Immature natural killer cell (primary cell): ENCODE results near the gene GPER1. TPM values are rescaled to one million over a fixed set of nuclear protein-coding genes. Genes with fewer than 3 reads are reported as not detected.

Source experiments
- DNase-seq, 3 donors: peaks; one replicate each; pipeline ENCODE4 v3.0.0; 2022; ENCODE audit warnings: mixed read lengths in 1 of 3
- H3K27ac Mint-ChIP-seq, 6 donors: one replicate each; pipeline ENCODE4 v1.8.0; 2020; ENCODE audit warnings: mixed read lengths in 6 of 6, mild to moderate bottlenecking in 5 of 6, inconsistent platforms in 4 of 6, moderate library complexity in 3 of 6
- H3K27me3 Mint-ChIP-seq, 3 donors: one replicate each; pipeline ENCODE4 v1.8.0; 2020 to 2021; ENCODE audit warnings: low read depth in 3 of 3, mild to moderate bottlenecking in 3 of 3, mixed read lengths in 3 of 3, moderate library complexity in 3 of 3, inconsistent platforms in 1 of 3
- H3K36me3 Mint-ChIP-seq, 3 donors: one replicate each; pipeline ENCODE4 v1.8.0; 2020; ENCODE audit warnings: mixed read lengths in 3 of 3, inconsistent platforms in 2 of 3, mild to moderate bottlenecking in 2 of 3
- H3K4me1 Mint-ChIP-seq, 2 donors: one replicate each; pipeline ENCODE4 v1.8.0; 2020; ENCODE audit warnings: inconsistent platforms in 2 of 2, mild to moderate bottlenecking in 2 of 2, mixed read lengths in 2 of 2, moderate library complexity in 1 of 2
- H3K4me3 Mint-ChIP-seq, 5 donors: one replicate each; pipeline ENCODE4 v1.8.0; 2020; ENCODE audit warnings: mild to moderate bottlenecking in 5 of 5, mixed read lengths in 5 of 5, inconsistent platforms in 3 of 5, moderate library complexity in 3 of 5
- H3K9me3 Mint-ChIP-seq, 6 donors: one replicate each; pipeline ENCODE4 v1.8.0; 2020; ENCODE audit warnings: mild to moderate bottlenecking in 6 of 6, mixed read lengths in 6 of 6, inconsistent platforms in 4 of 6, moderate library complexity in 3 of 6
- polyA plus RNA-seq, 3 donors: library from polyadenylated mRNA; unstranded; fragments of 300-500 nt; fragmentation: Illumina TruSeq; gene quantifications; one replicate each; pipeline ENCODE4 v1.2.3, GENCODE V29; 2021

The GPER1 gene
- polyA plus RNA-seq, 3 donors from 2014 or later, result 0.14 to 0.31 TPM; not detected in 1

DNA sequence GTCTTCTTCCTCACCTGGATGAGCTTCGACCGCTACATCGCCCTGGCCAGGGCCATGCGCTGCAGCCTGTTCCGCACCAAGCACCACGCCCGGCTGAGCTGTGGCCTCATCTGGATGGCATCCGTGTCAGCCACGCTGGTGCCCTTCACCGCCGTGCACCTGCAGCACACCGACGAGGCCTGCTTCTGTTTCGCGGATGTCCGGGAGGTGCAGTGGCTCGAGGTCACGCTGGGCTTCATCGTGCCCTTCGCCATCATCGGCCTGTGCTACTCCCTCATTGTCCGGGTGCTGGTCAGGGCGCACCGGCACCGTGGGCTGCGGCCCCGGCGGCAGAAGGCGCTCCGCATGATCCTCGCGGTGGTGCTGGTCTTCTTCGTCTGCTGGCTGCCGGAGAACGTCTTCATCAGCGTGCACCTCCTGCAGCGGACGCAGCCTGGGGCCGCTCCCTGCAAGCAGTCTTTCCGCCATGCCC is 4.3 kb downstream of the GPER1 start:
- Mint-ChIP-seq H3K4me1 (peaks cover 3 to 5% of the 10 kb centered on the region in 2 donors), H3K27me3 (peaks cover 0 to 3% (median 0%) of the 10 kb centered on the region in 3 donors), H3K27ac (no peak overlapping the region)

DNA sequence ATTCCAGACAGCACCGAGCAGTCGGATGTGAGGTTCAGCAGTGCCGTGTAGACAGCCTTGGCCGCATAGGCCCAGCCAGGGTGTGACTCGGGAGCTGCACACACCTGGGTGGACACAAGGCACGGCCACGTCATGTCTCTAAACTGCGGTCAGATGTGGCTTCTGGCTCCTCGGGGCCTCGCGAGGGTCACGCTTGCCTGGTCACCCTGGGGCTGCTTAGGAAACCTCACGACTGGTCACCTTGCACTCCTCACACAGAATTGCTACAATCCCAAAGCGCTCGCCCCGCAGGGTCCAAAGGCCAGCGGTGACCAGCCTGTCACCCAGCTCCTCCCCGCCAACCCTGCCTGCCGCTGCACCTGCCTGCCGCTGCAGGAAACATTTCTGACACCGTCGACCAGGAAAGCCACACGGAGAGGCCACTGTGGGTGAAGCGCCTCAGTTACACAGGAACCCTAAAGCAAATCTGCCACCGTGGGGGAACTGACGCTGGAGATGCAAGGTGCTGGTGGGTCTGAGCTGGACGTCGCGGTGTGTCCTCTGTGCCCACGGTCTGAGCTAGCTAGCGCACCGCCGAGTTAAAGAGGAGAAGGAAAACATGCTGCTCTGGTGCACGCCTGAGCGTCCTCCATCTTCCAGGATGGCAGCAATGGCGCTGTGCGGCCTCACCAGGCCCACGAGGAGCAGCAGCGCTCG is 5.0 kb downstream of the GPER1 start:
- Mint-ChIP-seq H3K27ac (no peak overlapping the region), H3K4me3 (no peak overlapping the region), H3K27me3 (peaks cover 0 to 3% (median 0%) of the 10 kb centered on the region in 3 donors), H3K9me3 (no peaks in the 10 kb centered on the region), H3K36me3 (peaks cover under 1 to 5% (median 3%) of the 10 kb centered on the region in 3 donors), H3K4me1 (no peaks in the 10 kb centered on the region)
- DNase-seq, result no peak

More for the DNA sequence above, 4.3 kb downstream of the GPER1 start:
- DNase-seq, result no peak
- no peaks in the 10 kb centered on the region for H3K36me3 Mint-ChIP-seq
- no peak overlapping the region for H3K4me3 Mint-ChIP-seq
- H3K9me3 Mint-ChIP-seq, result no peaks in the 10 kb centered on the region

DNA sequence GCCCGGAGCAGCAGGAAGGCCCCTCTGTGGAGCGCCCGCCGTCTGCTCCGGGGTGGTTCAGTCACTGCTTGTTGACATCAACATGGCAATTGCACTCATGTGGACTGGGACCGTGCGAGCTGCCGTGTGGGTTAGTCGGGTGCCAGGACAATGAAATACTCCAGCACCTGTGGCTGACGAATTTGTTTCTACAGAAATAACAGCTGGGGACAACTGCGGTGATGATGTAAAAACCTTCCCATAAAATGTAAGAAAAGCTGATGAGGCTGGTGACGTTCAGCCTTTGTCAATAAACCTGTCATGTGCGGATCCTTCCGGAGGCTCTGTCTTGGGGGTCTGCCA is 5.6 kb downstream of the GPER1 start:
- no peak overlapping the region for H3K4me3 Mint-ChIP-seq
- H3K4me1 Mint-ChIP-seq, result no peaks in the 10 kb centered on the region
- no peak for DNase-seq
- H3K9me3 Mint-ChIP-seq, result no peaks in the 10 kb centered on the region
- H3K36me3 Mint-ChIP-seq, result peaks cover 4 to 9% (median 6%) of the 10 kb centered on the region in 3 donors
- peaks cover 0 to 3% (median 0%) of the 10 kb centered on the region in 3 donors for H3K27me3 Mint-ChIP-seq
- no peak overlapping the region for H3K27ac Mint-ChIP-seq

DNA sequence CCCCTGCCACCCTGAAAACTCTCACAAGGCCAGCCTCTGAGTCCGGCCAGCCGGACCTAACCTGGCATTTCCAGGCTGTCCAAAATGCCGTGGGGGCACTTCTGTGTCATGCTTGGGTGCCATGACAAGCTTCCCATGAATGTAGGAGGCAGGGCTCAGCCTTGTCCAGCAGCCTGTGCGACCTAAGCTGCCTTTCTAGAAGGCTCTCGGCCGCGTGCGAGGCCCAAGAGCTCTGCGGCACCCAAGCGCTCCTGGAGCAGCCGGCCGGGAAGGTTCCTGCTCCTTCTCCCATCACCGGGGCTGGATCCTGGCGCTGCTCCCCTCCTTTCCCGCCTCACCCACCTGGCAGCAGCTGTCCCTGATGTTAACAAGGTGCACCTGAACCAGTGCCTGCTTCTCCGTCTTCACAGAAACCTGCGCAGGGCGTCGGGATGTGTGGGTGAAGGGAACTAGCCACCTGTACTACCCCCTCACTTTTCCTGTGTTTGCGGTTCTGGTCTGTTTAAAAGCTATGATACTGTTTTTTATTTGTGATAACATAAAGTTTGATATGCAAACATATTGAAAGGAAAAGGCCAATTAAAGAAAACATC is 6.1 kb downstream of the GPER1 start:
- DNase-seq, result no peak
- Mint-ChIP-seq H3K9me3 (no peaks in the 10 kb centered on the region), H3K27me3 (peaks cover 0 to 3% (median 0%) of the 10 kb centered on the region in 3 donors), H3K4me1 (no peaks in the 10 kb centered on the region), H3K27ac (no peak overlapping the region), H3K4me3 (no peak overlapping the region), H3K36me3 (peaks cover 4 to 9% (median 6%) of the 10 kb centered on the region in 3 donors)

DNA sequence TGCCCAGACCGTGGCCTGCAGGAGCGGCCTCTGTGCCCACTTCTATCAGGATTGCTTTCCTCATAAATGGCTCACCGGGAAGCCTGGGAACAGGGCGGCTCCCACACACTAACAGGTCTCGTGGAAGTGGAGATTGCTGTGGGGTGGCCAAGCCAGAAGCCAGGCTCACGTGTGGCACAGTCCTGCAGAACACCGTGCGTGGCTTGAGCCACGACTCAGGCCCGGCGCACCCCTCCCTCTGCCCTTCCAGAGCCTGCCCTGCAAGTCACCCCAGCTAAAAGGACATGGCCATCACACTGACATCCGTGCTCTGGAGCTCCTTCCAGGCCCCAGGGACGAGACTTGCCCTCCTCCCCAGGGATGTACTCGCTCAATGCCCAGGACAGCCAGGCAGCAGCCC is 7.0 kb downstream of the GPER1 start:
- Mint-ChIP-seq H3K9me3 (no peaks in the 10 kb centered on the region), H3K4me1 (no peaks in the 10 kb centered on the region), H3K36me3 (peaks cover 4 to 9% (median 6%) of the 10 kb centered on the region in 3 donors), H3K27ac (no peak overlapping the region), H3K4me3 (no peak overlapping the region), H3K27me3 (peaks cover 0 to 3% (median 0%) of the 10 kb centered on the region in 3 donors)
- no peak for DNase-seq

DNA sequence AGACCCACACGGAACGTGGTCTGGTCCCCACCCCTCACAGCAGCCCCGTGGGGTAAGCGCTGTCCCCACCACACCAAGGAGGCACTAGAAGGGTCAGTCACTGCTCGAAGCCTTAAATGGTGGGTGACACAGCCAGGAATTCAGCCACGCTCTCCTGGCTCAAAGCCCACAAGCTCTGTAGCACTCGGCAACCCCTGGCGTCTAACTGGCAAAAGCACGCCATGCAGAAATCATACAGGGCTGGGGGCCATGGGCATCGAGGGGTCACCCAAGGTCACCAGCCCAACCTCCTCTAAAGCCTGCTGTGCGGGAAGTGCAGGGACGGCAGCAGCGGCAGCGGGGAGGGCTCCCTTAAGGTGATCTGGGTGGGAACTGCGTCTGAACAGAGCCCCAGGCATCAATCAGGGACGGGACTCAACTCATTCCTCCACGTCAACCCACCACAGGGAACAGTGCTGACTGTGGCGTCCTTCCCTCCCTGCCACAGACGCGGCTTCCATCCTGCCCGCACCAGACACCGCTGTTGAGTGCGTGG is 7.8 kb downstream of the GPER1 start:
- DNase-seq, result no peak
- H3K4me3 Mint-ChIP-seq, result no peak overlapping the region
- no peaks in the 10 kb centered on the region for H3K4me1 Mint-ChIP-seq
- H3K9me3 Mint-ChIP-seq, result no peaks in the 10 kb centered on the region
- H3K36me3 Mint-ChIP-seq, result peaks cover 4 to 9% (median 6%) of the 10 kb centered on the region in 3 donors
- H3K27me3 Mint-ChIP-seq, result peaks cover 0 to 3% (median 0%) of the 10 kb centered on the region in 3 donors
- H3K27ac Mint-ChIP-seq, result no peak overlapping the region

DNA sequence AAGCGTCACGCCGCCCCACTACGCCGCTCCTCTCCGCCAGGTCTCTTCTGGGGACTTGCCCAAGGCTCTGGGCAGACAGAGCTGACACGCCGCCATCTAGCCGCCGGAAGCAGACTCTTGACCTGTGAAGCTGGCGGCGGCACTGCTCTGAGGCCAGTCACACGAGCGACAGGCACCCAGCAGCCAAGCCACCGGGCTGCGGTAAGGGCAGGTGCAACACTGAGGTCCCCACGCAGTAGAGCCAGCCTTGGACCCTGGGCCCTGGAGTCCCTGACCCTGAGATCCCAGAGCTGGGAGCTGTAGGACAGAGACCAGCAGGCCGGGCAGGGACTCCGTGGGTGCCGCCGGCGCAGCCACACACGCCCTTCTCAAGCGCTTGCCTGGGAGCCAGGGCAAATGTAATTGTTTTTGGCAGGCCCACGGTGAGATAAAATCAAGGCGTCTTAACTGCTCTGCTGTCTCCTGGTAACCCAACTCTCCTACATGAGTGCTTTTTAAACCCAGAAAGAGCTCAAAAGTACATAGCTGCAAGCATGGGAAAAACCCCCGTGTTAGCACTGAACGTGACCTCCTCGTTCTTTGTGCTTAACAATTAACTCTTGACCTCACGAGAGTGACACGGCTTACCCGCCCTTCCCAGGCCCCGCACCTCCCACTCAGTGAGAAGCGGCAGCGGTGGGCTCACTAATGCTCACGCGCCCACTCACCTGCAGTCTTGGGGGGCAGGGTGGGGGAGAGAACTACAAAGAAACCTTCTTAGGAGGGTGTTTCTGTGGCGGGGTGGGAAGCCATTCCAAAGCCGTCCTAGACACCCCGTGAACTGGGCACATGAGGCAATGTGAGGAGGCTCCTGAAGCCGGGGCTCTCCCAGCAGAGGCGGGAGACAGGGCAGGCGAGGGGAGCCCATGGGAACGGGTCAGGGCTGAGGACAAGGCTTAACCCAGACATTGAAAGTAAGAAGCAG is 8.5 kb downstream of the GPER1 start:
- Mint-ChIP-seq H3K4me1 (no peaks in the 10 kb centered on the region), H3K27ac (no peak overlapping the region), H3K36me3 (peaks cover 4 to 9% (median 6%) of the 10 kb centered on the region in 3 donors), H3K4me3 (no peak overlapping the region), H3K27me3 (peaks cover 0 to 3% (median 0%) of the 10 kb centered on the region in 3 donors), H3K9me3 (no peaks in the 10 kb centered on the region)
- DNase-seq, result no peak

DNA sequence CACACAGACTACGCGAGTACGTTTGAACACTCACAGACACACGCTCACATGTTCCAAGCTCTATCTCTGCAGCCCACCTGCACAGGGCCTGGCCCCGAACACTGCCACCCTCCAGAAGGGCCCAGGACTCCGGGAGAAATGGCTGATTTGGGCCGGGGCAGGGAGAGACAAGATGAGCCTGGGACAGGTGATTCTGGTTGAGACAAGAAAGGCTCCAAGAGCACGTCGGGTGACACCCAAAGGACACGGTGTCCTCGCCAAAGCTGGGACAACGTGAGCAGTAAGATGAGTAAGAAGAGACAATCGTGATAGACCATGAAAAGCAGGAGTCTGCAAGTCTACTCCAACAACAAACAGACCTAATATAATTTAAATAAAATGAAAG is 9.2 kb downstream of the GPER1 start:
- H3K9me3 Mint-ChIP-seq, result no peaks in the 10 kb centered on the region
- no peaks in the 10 kb centered on the region for H3K4me1 Mint-ChIP-seq
- no peak overlapping the region for H3K4me3 Mint-ChIP-seq
- H3K27me3 Mint-ChIP-seq, result peaks cover 0 to 1% (median 0%) of the 10 kb centered on the region in 3 donors
- no peak overlapping the region for H3K27ac Mint-ChIP-seq
- DNase-seq, result no peak
- H3K36me3 Mint-ChIP-seq, result peaks cover 4 to 9% (median 6%) of the 10 kb centered on the region in 3 donors

DNA sequence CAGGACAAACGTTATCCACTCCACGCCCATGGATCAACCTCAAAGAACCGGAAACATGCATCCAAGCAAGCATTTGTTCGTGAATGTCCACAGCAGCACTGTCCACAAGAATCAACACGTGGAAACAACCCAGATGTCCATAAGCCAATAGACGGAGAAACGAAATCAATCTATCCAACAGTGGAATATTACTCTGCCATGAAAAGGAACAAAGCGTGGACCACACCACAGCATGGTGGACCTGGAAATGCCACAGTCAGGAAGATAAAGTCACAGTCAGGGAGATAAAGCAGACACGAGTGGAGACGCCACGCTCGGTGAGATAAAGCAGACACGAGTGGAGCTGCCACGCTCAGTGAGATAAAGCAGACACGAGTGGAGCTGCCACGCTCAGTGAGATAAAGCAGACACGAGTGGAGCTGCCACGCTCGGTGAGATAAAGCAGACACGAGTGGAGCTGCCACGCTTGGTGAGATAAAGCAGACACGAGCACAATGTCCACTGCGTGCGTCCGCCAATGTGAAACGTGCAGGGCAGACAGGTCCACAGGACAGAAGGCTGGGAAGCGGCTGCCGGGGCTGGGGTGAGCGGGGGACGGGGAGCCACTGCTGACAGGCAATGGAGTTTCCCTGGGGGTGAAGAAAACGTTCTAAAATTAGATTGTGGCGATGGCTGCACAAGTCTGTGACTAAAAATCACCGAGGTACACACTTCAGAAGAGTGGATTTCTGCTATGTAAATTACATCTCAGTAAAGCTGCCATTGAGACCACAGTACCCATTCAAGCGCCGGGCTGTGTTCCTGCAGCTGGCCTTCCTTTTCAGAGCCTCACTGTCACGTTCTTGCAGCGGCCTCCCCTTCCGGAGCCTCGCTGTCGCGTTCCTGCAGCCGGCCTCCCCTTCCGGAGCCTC is 10.6 kb downstream of the GPER1 start:
- DNase-seq, result no peak
- Mint-ChIP-seq H3K27me3 (no peaks in the 10 kb centered on the region), H3K36me3 (peaks cover 4 to 9% (median 6%) of the 10 kb centered on the region in 3 donors), H3K27ac (no peak overlapping the region), H3K4me1 (no peaks in the 10 kb centered on the region), H3K9me3 (no peaks in the 10 kb centered on the region), H3K4me3 (no peak overlapping the region)

DNA sequence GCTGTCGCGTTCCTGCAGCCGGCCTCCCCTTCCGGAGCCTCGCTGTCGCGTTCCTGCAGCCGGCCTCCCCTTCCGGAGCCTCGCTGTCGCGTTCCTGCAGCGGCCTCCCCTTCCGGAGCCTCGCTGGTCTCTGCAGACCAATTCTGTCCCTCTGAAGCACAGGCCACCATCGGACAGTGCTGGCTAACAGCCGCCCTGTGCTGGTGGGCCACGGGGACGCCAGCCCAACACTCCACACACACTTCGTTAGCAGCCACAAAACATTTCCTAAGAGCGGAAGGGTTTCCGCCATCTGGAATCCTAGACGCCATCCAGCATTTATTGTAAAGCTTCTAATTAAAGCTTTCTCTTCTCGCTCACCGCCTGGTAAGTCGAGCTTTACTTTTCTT is 11.2 kb downstream of the GPER1 start:
- no peak for DNase-seq
- H3K4me1 Mint-ChIP-seq, result no peaks in the 10 kb centered on the region
- no peaks in the 10 kb centered on the region for H3K9me3 Mint-ChIP-seq
- H3K36me3 Mint-ChIP-seq, result peaks cover 4 to 9% (median 6%) of the 10 kb centered on the region in 3 donors
- no peak overlapping the region for H3K4me3 Mint-ChIP-seq
- no peaks in the 10 kb centered on the region for H3K27me3 Mint-ChIP-seq
- no peak overlapping the region for H3K27ac Mint-ChIP-seq

DNA sequence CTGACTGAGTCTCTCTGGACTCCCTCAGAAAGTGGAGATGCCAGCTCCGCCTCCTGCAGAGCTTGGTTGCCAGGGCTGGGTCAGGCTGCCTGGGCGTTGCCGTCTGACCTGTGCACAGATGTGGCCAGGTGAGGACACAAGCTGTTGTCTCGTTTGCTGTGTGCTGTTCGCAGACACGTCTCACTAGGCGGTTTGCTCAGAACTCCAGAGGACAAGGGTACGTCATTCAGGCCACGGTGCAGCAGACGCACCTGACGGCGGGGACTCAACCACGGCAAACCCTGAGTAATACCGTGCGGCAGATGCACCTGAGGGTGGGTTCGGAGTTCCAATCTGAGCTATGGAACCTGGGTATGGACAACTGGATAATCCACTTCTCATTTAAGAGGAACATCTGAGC is 11.7 kb downstream of the GPER1 start:
- Mint-ChIP-seq H3K36me3 (peaks cover 4 to 9% (median 6%) of the 10 kb centered on the region in 3 donors), H3K4me1 (no peaks in the 10 kb centered on the region), H3K27ac (no peak overlapping the region), H3K27me3 (no peaks in the 10 kb centered on the region), H3K4me3 (no peak overlapping the region), H3K9me3 (no peaks in the 10 kb centered on the region)
- DNase-seq, result no peak

DNA sequence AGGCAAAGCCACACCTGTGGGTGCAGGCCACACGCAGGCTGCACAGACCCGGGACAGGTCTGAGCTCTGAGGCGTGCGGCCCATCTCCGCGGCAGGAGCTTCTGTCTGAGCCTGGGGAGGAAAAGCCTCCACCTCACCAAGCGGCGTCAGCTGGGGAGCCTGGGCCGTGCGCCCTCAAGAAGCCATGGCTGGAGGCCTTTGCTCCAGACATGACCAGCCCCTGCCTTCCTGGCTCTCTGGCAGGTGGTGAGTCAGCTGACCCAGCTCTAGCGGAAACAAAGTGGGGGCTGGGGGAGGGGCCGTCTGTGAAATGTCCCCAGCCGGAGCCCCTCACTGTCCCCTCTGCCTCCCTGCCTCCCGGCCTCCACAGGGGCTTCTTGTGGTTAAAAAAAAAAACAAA is 12.5 kb downstream of the GPER1 start:
- no peaks in the 10 kb centered on the region for H3K9me3 Mint-ChIP-seq
- H3K36me3 Mint-ChIP-seq, result peaks cover 4 to 9% (median 6%) of the 10 kb centered on the region in 3 donors
- no peak overlapping the region for H3K4me3 Mint-ChIP-seq
- H3K4me1 Mint-ChIP-seq, result no peaks in the 10 kb centered on the region
- no peak for DNase-seq
- H3K27me3 Mint-ChIP-seq, result no peaks in the 10 kb centered on the region
- no peak overlapping the region for H3K27ac Mint-ChIP-seq
